K562 (cell line): ENCODE data around the gene CNP. TPM values are rescaled to one million over a fixed set of nuclear protein-coding genes. Genes with fewer than 3 reads are reported as not detected.

Experiments used
- CEBPG ChIP-seq, 3 experiments: fragments of 200-800 bp in 1 of 3; sonication (Bioruptor generic) in 1 of 3; sonication (generic) in 1 of 3; formaldehyde crosslinking in 1 of 3; IDR thresholded peaks in 2 of 3; conservative IDR thresholded peaks in 1 of 3; 2 replicates each; pipeline versions ENCODE4 v1.6.1 to v1.8.0; 2016 to 2022; ENCODE audit warnings: missing compliant biosample characterization in 2 of 3, missing genetic modification characterization in 2 of 3, mild to moderate bottlenecking in 1 of 3, missing genetic modification reagents in 1 of 3
- CLOCK ChIP-seq: fragments of 250-450 bp; sonication (Bioruptor Pico); IDR thresholded peaks from 2 replicates; pipeline ENCODE4 v1.4.0; 2020; ENCODE audit warnings: mild to moderate bottlenecking, moderate library complexity, borderline replicate concordance
- DLX4 ChIP-seq: fragments of 250-450 bp; sonication (Bioruptor Pico); IDR thresholded peaks from 2 replicates; pipeline ENCODE4 v1.6.1; 2021; ENCODE audit warnings: mild to moderate bottlenecking
- FOXO4 ChIP-seq: fragments of 450-650 bp; formaldehyde crosslinking; IDR thresholded peaks from 2 replicates; pipeline ENCODE4 v1.4.0; 2020; ENCODE audit warnings: mild to moderate bottlenecking, moderate library complexity
- FUS ChIP-seq: fragments of 200-400 bp; formaldehyde crosslinking; optimal IDR thresholded peaks from 2 replicates; pipeline ENCODE3; 2017; ENCODE audit warnings: low read depth, low read length
- KHSRP ChIP-seq: fragments of 450-650 bp; IDR thresholded peaks from 2 replicates; pipeline ENCODE4 v1.6.1; 2017
- RFX1 ChIP-seq: fragments of 450-650 bp; IDR thresholded peaks from 2 replicates; pipeline ENCODE4 v1.6.1; 2016; ENCODE audit warnings: mild to moderate bottlenecking, moderate library complexity
- SNIP1 ChIP-seq: fragments of 450-650 bp; IDR thresholded peaks from 2 replicates; pipeline ENCODE4 v1.7.1; 2017; ENCODE audit warnings: low read depth, mild to moderate bottlenecking
- TBL1XR1 ChIP-seq, 2 experiments: IDR thresholded peaks; 2 replicates each; pipeline ENCODE4 v1.6.1; 2012; ENCODE audit warnings: improper control_type of control experiment in 2 of 2, low read length in 2 of 2, mild to moderate bottlenecking in 1 of 2
- TGIF2 ChIP-seq: sonication (generic); formaldehyde crosslinking; IDR thresholded peaks from 2 replicates; pipeline ENCODE4 v1.8.1; 2022; ENCODE audit warnings: mild to moderate bottlenecking, missing genetic modification reagents, moderate library complexity
- ZNF239 ChIP-seq: fragments of 250-450 bp; sonication (Bioruptor Pico); IDR thresholded peaks from 2 replicates; pipeline ENCODE4 v1.4.0; 2020; ENCODE audit warnings: mild to moderate bottlenecking
- ZNF586 ChIP-seq: fragments of 450-650 bp; formaldehyde crosslinking; conservative IDR thresholded peaks from 2 replicates; pipeline ENCODE4 v1.4.0; 2020; ENCODE audit warnings: mild to moderate bottlenecking, moderate library complexity
- ZNF75A ChIP-seq: fragments of 450-650 bp; formaldehyde crosslinking; IDR thresholded peaks from 2 replicates; pipeline ENCODE4 v1.4.0; 2020; ENCODE audit warnings: mild to moderate bottlenecking
- polyA plus RNA-seq, 8 experiments: library from polyadenylated mRNA; depleted of rRNA in 4 of 8; stranded (reverse) in 5 of 8; unstranded in 3 of 8; fragments of >200 nt; fragmentation: Nextera tagmentation in 2 of 8; fragmentation: Illumina TruSeq in 1 of 8; extraction: Ambion mirVana in 2 of 8; extraction: Trizol in 1 of 8; gene quantifications; 2 replicates each; pipeline versions ENCODE4 v1.2.1 to v1.2.3, GENCODE V29; 2011 to 2014; ENCODE audit warnings: inconsistent platforms in 1 of 8, missing spikeins in 1 of 8
- total RNA-seq, 7 experiments: library from RNA; depleted of rRNA in 6 of 7; stranded (reverse); fragments of >200 nt in 6 of 7; fragmentation: Illumina TruSeq in 2 of 7; extraction: Trizol in 2 of 7; gene quantifications; 2 replicates each; pipeline versions ENCODE4 v1.2.1 to v1.2.3, GENCODE V29; 2011 to 2021; ENCODE audit warnings: low replicate concordance in 1 of 7
- TF ChIP-seq, protein P1 (sequence below), 2 experiments: fragments of 150-350 bp in 1 of 2; IDR thresholded peaks; 2 replicates each; pipeline ENCODE4 v1.6.1; 2012 to 2016; ENCODE audit warnings: low read depth in 2 of 2, low read length in 2 of 2, mild to moderate bottlenecking in 1 of 2, moderate library complexity in 1 of 2
- TF ChIP-seq, protein P2 (sequence below): sonication (generic); formaldehyde crosslinking; IDR thresholded peaks from 2 replicates; pipeline ENCODE4 v1.8.1; 2023; ENCODE audit warnings: mild to moderate bottlenecking, missing genetic modification reagents

CNP gene
- total and polyA plus RNA-seq, 9 of the 15 experiments (the other 6 are each of a cell fraction or from before 2014, with no cell fraction given) = 1.7 to 52.0 (median 29.1) TPM

- TF ChIP-seq CLOCK (CRISPR knock-in tag) = no peak
- peak; percentile 88; the same call in 1 of the 2 replicates for TF ChIP-seq CEBPG (CRISPR knock-in tag; IDR thresholded peaks at IDR 0.05)
- TF ChIP-seq CEBPG (tag; conservative IDR thresholded peaks at IDR 0.05 in 1 of 2, IDR thresholded peaks at IDR 0.05 in 1 of 2) = peak in 1 of 2 experiments; percentile 69; a peak in 2 of 4 replicates
- no peak for TF ChIP-seq ZNF586 (CRISPR knock-in tag)
- no peak for TF ChIP-seq ZNF75A
- TF ChIP-seq KHSRP = no peak
- TF ChIP-seq, protein P1, sequence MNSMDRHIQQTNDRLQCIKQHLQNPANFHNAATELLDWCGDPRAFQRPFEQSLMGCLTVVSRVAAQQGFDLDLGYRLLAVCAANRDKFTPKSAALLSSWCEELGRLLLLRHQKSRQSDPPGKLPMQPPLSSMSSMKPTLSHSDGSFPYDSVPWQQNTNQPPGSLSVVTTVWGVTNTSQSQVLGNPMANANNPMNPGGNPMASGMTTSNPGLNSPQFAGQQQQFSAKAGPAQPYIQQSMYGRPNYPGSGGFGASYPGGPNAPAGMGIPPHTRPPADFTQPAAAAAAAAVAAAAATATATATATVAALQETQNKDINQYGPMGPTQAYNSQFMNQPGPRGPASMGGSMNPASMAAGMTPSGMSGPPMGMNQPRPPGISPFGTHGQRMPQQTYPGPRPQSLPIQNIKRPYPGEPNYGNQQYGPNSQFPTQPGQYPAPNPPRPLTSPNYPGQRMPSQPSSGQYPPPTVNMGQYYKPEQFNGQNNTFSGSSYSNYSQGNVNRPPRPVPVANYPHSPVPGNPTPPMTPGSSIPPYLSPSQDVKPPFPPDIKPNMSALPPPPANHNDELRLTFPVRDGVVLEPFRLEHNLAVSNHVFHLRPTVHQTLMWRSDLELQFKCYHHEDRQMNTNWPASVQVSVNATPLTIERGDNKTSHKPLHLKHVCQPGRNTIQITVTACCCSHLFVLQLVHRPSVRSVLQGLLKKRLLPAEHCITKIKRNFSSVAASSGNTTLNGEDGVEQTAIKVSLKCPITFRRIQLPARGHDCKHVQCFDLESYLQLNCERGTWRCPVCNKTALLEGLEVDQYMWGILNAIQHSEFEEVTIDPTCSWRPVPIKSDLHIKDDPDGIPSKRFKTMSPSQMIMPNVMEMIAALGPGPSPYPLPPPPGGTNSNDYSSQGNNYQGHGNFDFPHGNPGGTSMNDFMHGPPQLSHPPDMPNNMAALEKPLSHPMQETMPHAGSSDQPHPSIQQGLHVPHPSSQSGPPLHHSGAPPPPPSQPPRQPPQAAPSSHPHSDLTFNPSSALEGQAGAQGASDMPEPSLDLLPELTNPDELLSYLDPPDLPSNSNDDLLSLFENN (IDR thresholded peaks at IDR 0.05; ENCODE audit: low read depth in 2 of 2, low read length in 2 of 2) = no peak
- no peak for TF ChIP-seq TBL1XR1 (IDR thresholded peaks at IDR 0.05; ENCODE audit: low read length in 2 of 2)
- TF ChIP-seq DLX4 (CRISPR knock-in tag) = no peak
- no peak for TF ChIP-seq FOXO4
- TF ChIP-seq FUS = no peak
- TF ChIP-seq, protein P2, sequence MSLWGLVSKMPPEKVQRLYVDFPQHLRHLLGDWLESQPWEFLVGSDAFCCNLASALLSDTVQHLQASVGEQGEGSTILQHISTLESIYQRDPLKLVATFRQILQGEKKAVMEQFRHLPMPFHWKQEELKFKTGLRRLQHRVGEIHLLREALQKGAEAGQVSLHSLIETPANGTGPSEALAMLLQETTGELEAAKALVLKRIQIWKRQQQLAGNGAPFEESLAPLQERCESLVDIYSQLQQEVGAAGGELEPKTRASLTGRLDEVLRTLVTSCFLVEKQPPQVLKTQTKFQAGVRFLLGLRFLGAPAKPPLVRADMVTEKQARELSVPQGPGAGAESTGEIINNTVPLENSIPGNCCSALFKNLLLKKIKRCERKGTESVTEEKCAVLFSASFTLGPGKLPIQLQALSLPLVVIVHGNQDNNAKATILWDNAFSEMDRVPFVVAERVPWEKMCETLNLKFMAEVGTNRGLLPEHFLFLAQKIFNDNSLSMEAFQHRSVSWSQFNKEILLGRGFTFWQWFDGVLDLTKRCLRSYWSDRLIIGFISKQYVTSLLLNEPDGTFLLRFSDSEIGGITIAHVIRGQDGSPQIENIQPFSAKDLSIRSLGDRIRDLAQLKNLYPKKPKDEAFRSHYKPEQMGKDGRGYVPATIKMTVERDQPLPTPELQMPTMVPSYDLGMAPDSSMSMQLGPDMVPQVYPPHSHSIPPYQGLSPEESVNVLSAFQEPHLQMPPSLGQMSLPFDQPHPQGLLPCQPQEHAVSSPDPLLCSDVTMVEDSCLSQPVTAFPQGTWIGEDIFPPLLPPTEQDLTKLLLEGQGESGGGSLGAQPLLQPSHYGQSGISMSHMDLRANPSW (CRISPR knock-in tag) = no peak
- no peak for TF ChIP-seq TGIF2
- no peak for TF ChIP-seq SNIP1
- no peak for TF ChIP-seq ZNF239
- TF ChIP-seq RFX1 = no peak
Observed at GRCh38 chr17:41937970-41938954, 28.3 kb upstream of the CNP start (continued).
